RWPE1 (cell line): ENCODE results near the gene DENND1C.

ENCODE experiments used
- CTCF ChIA-PET: fragments of 350-600 bp; sonication (Branson Sonifier 250); formaldehyde crosslinking; extraction: SDS; loops from one replicate; lab custom pipeline; 2021; lab: Yijun Ruan, JAX
- POLR2A ChIA-PET: fragments of 400-600 bp; formaldehyde crosslinking; extraction: SDS; loops from one replicate; lab custom pipeline; 2020; ENCODE audit warnings: antibody characterized with exemption; ENCODE audit not compliant: low non-redundant PET; lab: Yijun Ruan, JAX
- DNase-seq: peaks from one replicate; pipeline ENCODE4 v3.0.0; 2012; ENCODE audit warnings: low spot score
- H3K27ac ChIP-seq: fragments of 450-650 bp; 2 replicates; pipeline ENCODE4 v1.5.1; 2017
- TF ChIP-seq, protein P1 (sequence below): fragments of 450-650 bp; conservative IDR thresholded peaks from 2 replicates; pipeline ENCODE4 v1.5.1; 2017; ENCODE audit warnings: low read depth, mild to moderate bottlenecking

DENND1C gene

DNA sequence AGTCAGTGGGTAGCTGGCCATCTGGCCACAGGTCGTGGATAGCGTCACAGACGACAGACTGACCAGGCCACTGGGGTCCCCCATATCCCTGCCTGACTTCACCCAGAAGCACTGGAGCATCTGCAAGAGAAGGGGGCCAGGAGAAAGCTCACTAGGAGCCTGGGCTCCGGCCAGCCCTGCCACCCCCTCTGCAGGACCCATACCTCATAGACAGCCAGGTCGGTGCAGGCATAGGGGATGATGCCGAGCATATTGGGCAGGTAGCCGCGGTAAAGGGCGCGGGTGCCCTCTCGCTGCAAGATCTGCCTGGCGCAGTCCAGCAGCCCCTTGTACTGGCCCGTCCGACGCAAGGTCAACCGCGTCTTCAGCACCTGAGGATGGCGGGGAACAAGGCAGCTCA lies 54.5 kb downstream of the DENND1C start:
- ChIA-PET POLR2A (no interaction called here), CTCF (no interaction called here)
- DNase-seq = no peak
- TF ChIP-seq, protein P1, sequence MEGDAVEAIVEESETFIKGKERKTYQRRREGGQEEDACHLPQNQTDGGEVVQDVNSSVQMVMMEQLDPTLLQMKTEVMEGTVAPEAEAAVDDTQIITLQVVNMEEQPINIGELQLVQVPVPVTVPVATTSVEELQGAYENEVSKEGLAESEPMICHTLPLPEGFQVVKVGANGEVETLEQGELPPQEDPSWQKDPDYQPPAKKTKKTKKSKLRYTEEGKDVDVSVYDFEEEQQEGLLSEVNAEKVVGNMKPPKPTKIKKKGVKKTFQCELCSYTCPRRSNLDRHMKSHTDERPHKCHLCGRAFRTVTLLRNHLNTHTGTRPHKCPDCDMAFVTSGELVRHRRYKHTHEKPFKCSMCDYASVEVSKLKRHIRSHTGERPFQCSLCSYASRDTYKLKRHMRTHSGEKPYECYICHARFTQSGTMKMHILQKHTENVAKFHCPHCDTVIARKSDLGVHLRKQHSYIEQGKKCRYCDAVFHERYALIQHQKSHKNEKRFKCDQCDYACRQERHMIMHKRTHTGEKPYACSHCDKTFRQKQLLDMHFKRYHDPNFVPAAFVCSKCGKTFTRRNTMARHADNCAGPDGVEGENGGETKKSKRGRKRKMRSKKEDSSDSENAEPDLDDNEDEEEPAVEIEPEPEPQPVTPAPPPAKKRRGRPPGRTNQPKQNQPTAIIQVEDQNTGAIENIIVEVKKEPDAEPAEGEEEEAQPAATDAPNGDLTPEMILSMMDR = no peak
- no peak overlapping the region for H3K27ac ChIP-seq

DNA sequence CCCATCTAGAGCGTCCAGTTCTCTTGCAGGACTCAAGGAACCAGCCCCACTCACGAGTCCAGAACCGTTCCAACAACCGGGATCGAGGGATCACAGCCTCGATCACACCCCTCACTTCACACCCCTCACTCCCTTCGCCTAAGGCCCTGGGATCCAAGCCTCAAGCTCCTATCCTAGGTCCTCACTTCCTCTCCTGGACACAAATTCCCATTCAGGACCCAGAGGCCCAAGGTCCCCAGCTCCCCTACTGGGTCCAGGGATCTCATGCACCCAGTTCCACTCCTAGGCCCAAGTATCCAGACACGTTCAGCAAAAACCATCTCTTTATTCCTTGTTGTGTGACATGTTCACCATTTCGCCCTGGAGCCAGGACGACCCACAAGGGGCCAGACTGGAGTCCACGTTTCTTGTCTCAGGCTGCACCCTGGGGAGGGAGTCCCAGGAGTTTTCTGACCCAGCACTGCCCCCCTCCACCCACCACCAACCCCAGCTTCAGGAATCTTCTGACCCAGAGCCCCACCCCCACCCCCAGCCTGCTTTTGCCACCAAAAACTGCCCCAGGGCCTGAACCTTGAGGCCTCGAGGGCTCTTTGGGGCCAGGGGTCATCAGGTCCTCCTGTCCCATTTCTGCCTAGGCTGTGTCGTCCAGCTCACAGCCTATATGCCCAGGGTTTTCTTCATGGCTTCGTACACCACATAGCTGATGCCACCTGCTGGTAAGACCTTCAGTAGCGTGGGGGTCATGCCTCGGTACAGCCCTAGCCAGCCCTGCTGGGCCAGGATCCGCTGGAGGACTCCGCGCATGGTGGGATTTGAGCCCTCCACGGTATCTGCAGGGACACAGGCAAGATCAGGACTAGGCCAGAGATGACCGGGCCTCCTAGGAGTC lies 55.6 kb downstream of the DENND1C start:
- CTCF ChIA-PET = no interaction called here
- peak overlapping the region; percentile 83 for H3K27ac ChIP-seq

DNA sequence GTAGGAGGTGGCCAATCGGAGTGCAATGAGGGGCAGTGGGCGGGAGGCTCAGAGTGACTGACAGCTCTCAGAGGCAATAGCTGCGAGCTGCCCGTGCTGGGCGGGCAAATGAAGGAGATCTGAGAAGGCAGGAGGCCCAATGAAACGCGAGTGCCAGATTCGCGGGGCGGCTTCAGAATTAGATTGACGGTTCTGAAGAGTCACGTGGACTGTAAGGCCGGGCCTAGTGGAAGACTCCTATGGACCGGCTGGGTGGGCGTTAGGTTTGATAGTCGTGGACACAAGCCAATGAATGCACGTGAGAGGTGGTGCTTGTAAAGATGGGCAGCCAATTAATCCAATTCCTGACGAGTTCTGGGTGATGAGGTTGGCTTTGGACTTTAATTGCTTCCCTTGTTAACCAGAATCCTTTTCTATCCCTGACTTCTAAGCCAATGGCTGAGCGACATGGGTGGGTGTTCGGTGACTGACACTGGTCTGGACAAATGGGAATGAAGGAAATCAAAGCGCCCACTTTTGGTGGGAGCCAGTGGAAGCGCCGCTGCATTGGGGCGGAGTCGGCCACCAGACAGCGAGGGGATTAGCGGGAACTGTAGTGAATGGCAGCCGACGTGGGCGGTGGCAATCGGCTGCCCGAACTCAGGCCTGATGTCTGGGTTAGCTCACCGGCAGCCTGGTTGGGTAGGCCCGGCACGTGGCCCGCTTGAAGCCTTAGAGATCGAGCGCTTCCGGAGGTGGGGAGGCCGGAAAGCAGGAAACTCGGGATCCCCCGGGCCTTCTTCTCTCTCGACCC lies 56.5 kb downstream of the DENND1C start:
- TF ChIP-seq, protein P1 = no peak
- peak overlapping the region; percentile 83 for H3K27ac ChIP-seq
- ChIA-PET POLR2A (no interaction called here), CTCF (no interaction called here)
- peak; percentile 100 for DNase-seq

More for the DNA sequence above, 55.6 kb downstream of the DENND1C start:
- POLR2A ChIA-PET = no interaction called here
- DNase-seq = no peak
- TF ChIP-seq, protein P1 = no peak

DNA sequence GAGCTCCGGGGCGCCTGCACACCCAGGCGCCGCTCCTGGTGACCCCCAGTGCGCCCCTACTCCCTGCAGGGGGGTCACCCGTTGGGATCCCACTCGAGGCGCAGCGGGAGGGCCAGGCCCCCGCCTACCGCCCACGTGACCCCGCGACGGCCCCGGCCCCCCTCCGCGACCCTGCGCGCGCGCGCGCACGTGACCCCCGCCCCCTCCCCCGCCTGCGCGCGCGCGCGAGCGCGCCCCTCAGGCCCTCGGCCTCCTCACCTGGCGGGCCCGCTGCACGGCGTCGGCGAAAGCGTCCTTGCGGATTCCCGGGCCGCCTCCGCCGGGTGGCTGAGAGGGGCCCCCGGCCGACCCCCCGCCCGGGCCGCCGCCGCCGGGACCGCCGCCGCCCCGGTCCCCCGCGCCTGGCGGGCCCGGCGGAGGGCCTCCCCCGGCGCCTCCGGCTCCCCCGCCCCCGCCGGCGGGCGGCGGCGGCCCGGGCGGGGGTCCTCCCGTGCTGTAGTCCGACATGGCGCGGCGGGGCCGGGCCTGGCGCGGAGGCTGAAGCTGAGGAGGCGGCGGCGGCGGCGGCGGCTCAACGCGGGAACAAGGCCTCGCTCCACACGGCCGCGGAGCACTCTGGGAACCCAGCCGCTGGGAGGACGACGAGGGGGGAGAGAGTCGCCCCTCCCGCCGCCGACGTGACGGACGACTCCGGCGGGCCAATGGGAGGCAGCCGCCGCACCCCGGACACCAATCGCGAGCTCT lies 57.2 kb downstream of the DENND1C start, which contains the start of gene KHSRP:
Gene KHSRP (minus strand): TSS at position 617 of the 744 bp plus-strand sequence. CDS start 110 bp downstream, at position 507.
- peak within 1 kb of the TSS; percentile 83 for H3K27ac ChIP-seq
- POLR2A ChIA-PET = no interaction called here
- TF ChIP-seq, protein P1 = no peak
- CTCF ChIA-PET = no interaction called here
- DNase-seq = peak; percentile 37

DNA sequence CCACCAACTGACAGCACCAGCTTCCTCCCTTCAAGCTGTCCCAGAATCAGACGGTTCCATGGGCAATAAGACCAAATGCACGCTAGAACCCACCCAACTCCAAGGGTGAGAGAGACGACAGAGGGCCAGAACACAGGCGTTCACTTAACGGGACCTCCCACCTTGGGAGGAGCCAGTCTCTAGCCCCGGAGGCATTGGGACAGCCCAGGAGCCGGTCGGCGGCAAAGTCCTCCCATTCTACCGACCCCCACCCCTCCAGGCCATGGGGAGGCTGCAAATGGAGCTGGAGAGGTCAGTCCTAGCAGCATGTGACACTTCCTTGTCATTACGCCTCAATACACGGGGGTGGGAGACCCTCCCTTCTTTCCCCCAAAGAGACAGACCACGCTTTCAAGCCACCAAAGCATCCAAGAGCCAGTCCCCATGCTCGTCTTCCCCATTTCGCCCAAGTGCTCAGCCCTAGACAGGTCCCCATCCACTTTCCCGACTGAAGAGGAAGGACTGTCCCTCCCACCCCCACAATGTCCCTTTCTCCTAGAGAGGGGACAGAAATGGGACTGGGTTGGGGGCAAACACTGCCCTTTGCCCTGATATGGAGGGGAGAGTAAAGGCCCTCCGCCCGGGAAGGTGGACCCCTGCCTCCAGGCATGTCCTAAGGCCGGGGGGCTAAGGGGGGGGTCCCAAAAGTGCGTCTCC lies 57.9 kb downstream of the DENND1C start:
- ChIA-PET POLR2A (no interaction called here), CTCF (no interaction called here)
- TF ChIP-seq, protein P1 = no peak
- DNase-seq = peak; percentile 63
- H3K27ac ChIP-seq = peak overlapping the region; percentile 83
